Ovary (tissue), 9 donors: Measurements from ENCODE around the gene TASP1. TPM values are rescaled to one million over a fixed set of nuclear protein-coding genes. Genes with fewer than 3 reads are reported as not detected.

Experiments
- DNase-seq, 5 donors: peaks; one replicate each; pipeline ENCODE4 v3.0.0-alpha.2; 2019 to 2020
- H3K27ac ChIP-seq, 2 donors: fragments of 200-600 bp; one replicate each; pipeline versions ENCODE4 v1.5.1 to v1.8.0; 2019 to 2022
- H3K27me3 ChIP-seq: fragments of 200-600 bp; one replicate; pipeline ENCODE4 v1.8.0; 2022
- H3K36me3 ChIP-seq: fragments of 200-600 bp; sonication (generic); one replicate; pipeline ENCODE4 v1.5.1; 2019
- H3K4me1 ChIP-seq: one replicate; pipeline ENCODE4 v1.8.1; 2013; ENCODE audit warnings: mild to moderate bottlenecking, moderate library complexity; ENCODE audit not compliant: insufficient read depth
- H3K4me3 ChIP-seq: fragments of 200-600 bp; sonication (generic); one replicate; pipeline ENCODE4 v1.5.1; 2017
- H3K9me3 ChIP-seq, 2 donors: fragments of 200-600 bp in 1 of 2; sonication (generic) in 1 of 2; one replicate each; pipeline versions ENCODE4 v1.5.1 to v1.8.1; 2013 to 2019; ENCODE audit warnings: mild to moderate bottlenecking in 1 of 2, moderate library complexity in 1 of 2
- EP300 ChIP-seq: sonication (generic); formaldehyde crosslinking; IDR thresholded peaks from one replicate; pipeline ENCODE4 v1.6.1; 2017; ENCODE audit warnings: antibody characterized with exemption
- POLR2A ChIP-seq: fragments of 450-650 bp; IDR thresholded peaks from one replicate; pipeline ENCODE4 v1.6.1; 2017; ENCODE audit warnings: antibody characterized with exemption, mild to moderate bottlenecking, moderate library complexity
- WGBS, 3 donors: extraction: QIAGEN DNeasy Blood & Tissue Kit in 1 of 3; methylation state at CpG; one replicate each; pipeline versions ENCODE4 v1.1.5 to v1.1.7; 2013 to 2017; 5-methylcytosine and 5-hydroxymethylcytosine counted together
- intact Hi-C, 4 donors: fragments of 100-400 bp; cut with DNase I; formaldehyde crosslinking; loops; one replicate each; pipeline versions ENCODE4 v1.11.0 to v1.15.1; 2022 to 2023
- polyA plus RNA-seq, 2 donors: library from polyadenylated mRNA; stranded (reverse); fragments of 200-250 nt in 1 of 2; fragments of 350-450 nt in 1 of 2; fragmentation: Illumina TruSeq in 1 of 2; extraction: RNeasy Lipid Tissue Mini Kit (QIAGEN cat#74804) in 1 of 2; gene quantifications; one replicate each; pipeline ENCODE4 v1.2.3, GENCODE V29; 2013 to 2014
- total RNA-seq, 7 donors: library from RNA; depleted of rRNA in 2 of 7; stranded (reverse); fragments of >200 nt in 2 of 7; fragmentation: NEBNext Ultra II Directional in 3 of 7; extraction: Animal tissue kit (Norgen Biotek cat#: 25700) in 3 of 7; gene quantifications; one replicate each; pipeline versions ENCODE4 v1.1.0 to v1.2.4, GENCODE V29; 2016 to 2023
- TF ChIP-seq, protein P1 (sequence below), 3 donors: fragments of 450-650 bp in 2 of 3; fragments of 200-600 bp in 1 of 3; IDR thresholded peaks; one replicate each; pipeline versions ENCODE4 v1.5.1 to v1.8.0; 2016 to 2022; ENCODE audit warnings: antibody characterized with exemption in 3 of 3, mild to moderate bottlenecking in 1 of 3
- donor health status: DM: no; HTN: no; CAD: no; lungs with moderate emphysema.
- donor health status: DM: no; HTN: no; CAD: no.
- donor health status: Bipolar disorder and iron deficiency.
- donor health status: DM: yes; HTN: yes; CAD: no.
- donor health status: DM: no; HTN: no; CAD: no.
- donor health status: DM: yes; HTN: yes; CAD: no.

TASP1 gene
- total and polyA plus RNA-seq, 9 donors = 6.4 to 16.5 (median 13.2) TPM

DNA sequence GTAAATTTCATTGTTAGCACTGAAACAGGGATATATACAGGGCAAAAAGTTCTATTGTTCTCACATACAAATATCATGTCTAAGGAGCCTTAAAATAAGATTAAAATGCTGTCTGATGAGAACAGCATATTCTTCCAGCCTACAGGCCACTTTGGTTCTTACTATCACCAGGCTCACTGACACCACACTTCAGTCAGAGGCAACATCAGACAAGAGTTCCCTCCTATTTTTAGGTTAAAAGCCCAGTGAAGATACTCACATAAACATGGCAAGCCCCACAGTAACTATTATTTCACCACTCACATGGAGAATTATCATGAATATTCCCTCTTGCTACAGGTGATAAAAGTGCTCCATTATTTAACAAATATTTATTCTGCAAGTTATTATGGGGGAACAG is 241.9 kb downstream of the TASP1 start:
- Histone ChIP-seq H3K4me1 (no peaks in the 10 kb centered on the region), H3K27ac (no peak overlapping the region), H3K27me3 (no peaks in the 10 kb centered on the region), H3K4me3 (no peak overlapping the region), H3K9me3 (no peaks in the 10 kb centered on the region), H3K36me3 (no peaks in the 10 kb centered on the region)
- intact Hi-C loops = no loop called here
- TF ChIP-seq, protein P1, sequence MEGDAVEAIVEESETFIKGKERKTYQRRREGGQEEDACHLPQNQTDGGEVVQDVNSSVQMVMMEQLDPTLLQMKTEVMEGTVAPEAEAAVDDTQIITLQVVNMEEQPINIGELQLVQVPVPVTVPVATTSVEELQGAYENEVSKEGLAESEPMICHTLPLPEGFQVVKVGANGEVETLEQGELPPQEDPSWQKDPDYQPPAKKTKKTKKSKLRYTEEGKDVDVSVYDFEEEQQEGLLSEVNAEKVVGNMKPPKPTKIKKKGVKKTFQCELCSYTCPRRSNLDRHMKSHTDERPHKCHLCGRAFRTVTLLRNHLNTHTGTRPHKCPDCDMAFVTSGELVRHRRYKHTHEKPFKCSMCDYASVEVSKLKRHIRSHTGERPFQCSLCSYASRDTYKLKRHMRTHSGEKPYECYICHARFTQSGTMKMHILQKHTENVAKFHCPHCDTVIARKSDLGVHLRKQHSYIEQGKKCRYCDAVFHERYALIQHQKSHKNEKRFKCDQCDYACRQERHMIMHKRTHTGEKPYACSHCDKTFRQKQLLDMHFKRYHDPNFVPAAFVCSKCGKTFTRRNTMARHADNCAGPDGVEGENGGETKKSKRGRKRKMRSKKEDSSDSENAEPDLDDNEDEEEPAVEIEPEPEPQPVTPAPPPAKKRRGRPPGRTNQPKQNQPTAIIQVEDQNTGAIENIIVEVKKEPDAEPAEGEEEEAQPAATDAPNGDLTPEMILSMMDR (IDR thresholded peaks at IDR 0.05) = no peak
- TF ChIP-seq POLR2A (no peak), EP300 (no peak)
- DNase-seq = no peak

DNA sequence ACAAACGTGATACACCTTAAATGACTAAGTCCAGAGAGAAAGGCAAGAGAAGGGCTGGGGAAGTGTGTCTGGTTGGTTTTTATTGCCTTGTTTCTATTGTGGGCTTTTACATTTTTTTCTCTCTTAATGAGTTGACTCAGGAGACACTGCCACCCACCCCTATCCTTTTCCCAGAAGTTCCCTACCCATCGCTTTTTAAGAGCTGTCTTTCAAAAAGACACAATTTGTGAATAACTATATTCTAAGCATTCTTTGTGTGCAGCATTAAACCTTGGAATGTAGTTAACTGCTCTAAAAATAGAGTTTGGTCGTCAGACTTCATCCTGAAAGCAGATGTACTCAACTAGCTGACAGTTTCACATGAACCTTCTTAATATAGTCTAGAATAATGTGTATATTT is 242.7 kb downstream of the TASP1 start:
- Histone ChIP-seq H3K27me3 (no peaks in the 10 kb centered on the region), H3K9me3 (no peaks in the 10 kb centered on the region), H3K4me3 (no peak overlapping the region), H3K27ac (no peak overlapping the region), H3K36me3 (no peaks in the 10 kb centered on the region), H3K4me1 (no peaks in the 10 kb centered on the region)
- 65 to 74% (median 69%) methylated on average over 3 of the region's 3 CpGs for WGBS, 3 donors
- no peak for DNase-seq
- intact Hi-C loops = no loop called here
- TF ChIP-seq EP300 (no peak), POLR2A (no peak)

DNA sequence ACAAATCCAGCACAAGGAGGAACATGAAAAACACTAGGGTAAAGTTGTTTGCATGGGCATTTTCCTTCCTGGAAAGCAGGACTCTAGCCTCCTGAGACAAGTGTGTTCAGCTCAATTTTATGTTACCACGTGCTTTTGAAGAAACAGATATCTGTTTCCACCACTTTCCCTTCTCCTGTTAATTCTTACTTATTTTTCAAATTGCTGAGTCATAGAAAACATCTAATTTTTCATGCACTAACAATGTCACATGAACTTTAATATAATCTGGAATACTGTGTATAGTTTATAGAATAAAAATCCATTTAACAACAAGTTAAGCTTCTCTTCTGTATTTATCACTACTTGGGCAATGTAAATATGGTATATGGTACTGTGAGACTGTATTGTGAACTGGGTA is 243.5 kb downstream of the TASP1 start:
- Histone ChIP-seq H3K4me3 (no peak overlapping the region), H3K9me3 (no peaks in the 10 kb centered on the region), H3K36me3 (no peaks in the 10 kb centered on the region), H3K27ac (no peak overlapping the region), H3K27me3 (no peaks in the 10 kb centered on the region), H3K4me1 (no peaks in the 10 kb centered on the region)
- no peak for DNase-seq
- 30 to 41% (median 36%) methylated on average over 1 of the region's 1 CpG for WGBS, 3 donors
- TF ChIP-seq POLR2A = no peak
- TF ChIP-seq, protein P1 (IDR thresholded peaks at IDR 0.05) = no peak
- no peak for TF ChIP-seq EP300
- intact Hi-C loops = no loop called here

DNA sequence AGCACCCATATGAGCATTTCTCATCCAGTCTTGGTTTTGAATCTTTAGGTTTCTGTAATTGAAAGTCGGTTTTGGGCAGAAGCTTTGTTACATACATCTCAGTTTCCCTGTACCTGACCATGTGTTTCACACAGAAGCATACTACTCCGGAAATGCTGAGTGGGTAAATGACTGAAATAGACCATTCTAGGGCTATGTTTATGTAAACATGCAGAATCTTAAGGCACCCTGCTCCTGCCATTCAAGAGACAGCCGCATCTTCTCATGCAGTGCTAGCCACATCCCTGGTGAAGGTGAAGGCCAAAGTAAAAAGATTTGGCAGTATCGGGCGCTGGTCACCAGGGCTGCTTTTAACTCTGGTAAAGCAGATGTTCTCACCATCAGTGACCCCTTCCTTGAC is 246.3 kb downstream of the TASP1 start:
- 93 to 95% (median 93%) methylated on average over 5 of the region's 5 CpGs for WGBS, 3 donors
- H3K4me1 ChIP-seq = no peaks in the 10 kb centered on the region
- no peak overlapping the region for H3K27ac ChIP-seq
- no peaks in the 10 kb centered on the region for H3K27me3 ChIP-seq
- TF ChIP-seq POLR2A (no peak), EP300 (no peak)
- TF ChIP-seq, protein P1 (IDR thresholded peaks at IDR 0.05) = no peak
- no peak overlapping the region for H3K4me3 ChIP-seq
- no peaks in the 10 kb centered on the region for H3K36me3 ChIP-seq
- intact Hi-C loops = no loop called here
- H3K9me3 ChIP-seq = peaks cover 0 to 3% of the 10 kb centered on the region in 2 donors
- DNase-seq = no peak

DNA sequence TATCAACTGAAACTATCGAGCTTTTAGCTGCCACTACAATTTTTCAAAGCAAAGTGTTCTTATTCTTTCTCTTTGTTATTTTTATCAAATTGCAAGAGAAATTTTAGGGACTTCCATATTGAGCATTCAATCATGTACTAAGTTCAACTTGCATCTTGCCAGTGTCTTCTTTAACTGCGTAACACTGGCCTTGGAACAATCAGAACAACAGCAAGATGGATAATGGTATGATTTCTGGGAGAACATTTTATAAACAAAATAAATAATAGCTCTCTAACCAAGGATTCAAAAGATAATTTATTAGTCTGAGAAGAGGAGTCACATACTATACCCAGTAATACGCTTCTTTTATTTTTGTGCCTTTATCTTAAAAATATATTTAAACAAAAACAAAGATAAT is 249.6 kb downstream of the TASP1 start:
- intact Hi-C loops = no loop called here
- H3K36me3 ChIP-seq = no peaks in the 10 kb centered on the region
- H3K27me3 ChIP-seq = no peaks in the 10 kb centered on the region
- peaks cover 0 to 3% of the 10 kb centered on the region in 2 donors for H3K9me3 ChIP-seq
- no peak overlapping the region for H3K27ac ChIP-seq
- no peaks in the 10 kb centered on the region for H3K4me1 ChIP-seq
- TF ChIP-seq, protein P1 (IDR thresholded peaks at IDR 0.05) = no peak
- TF ChIP-seq EP300 = no peak
- no peak for TF ChIP-seq POLR2A
- 48 to 70% (median 67%) methylated on average over 3 of the region's 3 CpGs for WGBS, 3 donors
- DNase-seq = no peak
- no peak overlapping the region for H3K4me3 ChIP-seq
